ENCODE data around the gene GSN. TPM values are rescaled to one million over a fixed set of nuclear protein-coding genes. Genes with fewer than 3 reads are reported as not detected.
A peak's percentile ranks its signal among the peaks of the same experiment; 100 is the strongest.

GSN gene
- total and polyA plus RNA-seq, 9 of the 15 experiments (the other 6 are each of a cell fraction or from before 2014, with no cell fraction given), result 0.39 to 16.6 (median 8.2) TPM

- TF ChIP-seq OTX1 (CRISPR knock-in tag; IDR thresholded peaks at IDR 0.05), result no peak
- no peak for TF ChIP-seq NCOA6 (IDR thresholded peaks at IDR 0.05)
- TF ChIP-seq ZC3H8 (IDR thresholded peaks at IDR 0.05), result no peak
- TF ChIP-seq MCM3 (IDR thresholded peaks at IDR 0.05), result no peak
- no peak for TF ChIP-seq POLR2G (IDR thresholded peaks at IDR 0.05; ENCODE audit: low read depth, low read length)
- peak; percentile 49; the same call in 1 of the 2 replicates for TF ChIP-seq POLR2AphosphoS5 (IDR thresholded peaks at IDR 0.05; ENCODE audit: control insufficient read depth, insufficient read depth, low read depth, low read length)
- no peak for TF ChIP-seq ZNF778 (CRISPR knock-in tag; IDR thresholded peaks at IDR 0.05)
- TF ChIP-seq JUN (IDR thresholded peaks at IDR 0.05; ENCODE audit: borderline replicate concordance, low read depth, low read length), result peak; percentile 98
- TF ChIP-seq JUN (CRISPR knock-in tag; IDR thresholded peaks at IDR 0.05; ENCODE audit: borderline replicate concordance), result no peak
- TF ChIP-seq, protein P1, sequence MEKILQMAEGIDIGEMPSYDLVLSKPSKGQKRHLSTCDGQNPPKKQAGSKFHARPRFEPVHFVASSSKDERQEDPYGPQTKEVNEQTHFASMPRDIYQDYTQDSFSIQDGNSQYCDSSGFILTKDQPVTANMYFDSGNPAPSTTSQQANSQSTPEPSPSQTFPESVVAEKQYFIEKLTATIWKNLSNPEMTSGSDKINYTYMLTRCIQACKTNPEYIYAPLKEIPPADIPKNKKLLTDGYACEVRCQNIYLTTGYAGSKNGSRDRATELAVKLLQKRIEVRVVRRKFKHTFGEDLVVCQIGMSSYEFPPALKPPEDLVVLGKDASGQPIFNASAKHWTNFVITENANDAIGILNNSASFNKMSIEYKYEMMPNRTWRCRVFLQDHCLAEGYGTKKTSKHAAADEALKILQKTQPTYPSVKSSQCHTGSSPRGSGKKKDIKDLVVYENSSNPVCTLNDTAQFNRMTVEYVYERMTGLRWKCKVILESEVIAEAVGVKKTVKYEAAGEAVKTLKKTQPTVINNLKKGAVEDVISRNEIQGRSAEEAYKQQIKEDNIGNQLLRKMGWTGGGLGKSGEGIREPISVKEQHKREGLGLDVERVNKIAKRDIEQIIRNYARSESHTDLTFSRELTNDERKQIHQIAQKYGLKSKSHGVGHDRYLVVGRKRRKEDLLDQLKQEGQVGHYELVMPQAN (IDR thresholded peaks at IDR 0.05; ENCODE audit: borderline replicate concordance), result 0 out of 2 replicates have a peak, but pooled peaks have one; percentile 20
- peak; percentile 33; the same call in 1 of the 2 replicates for TF ChIP-seq ADNP (tag; IDR thresholded peaks at IDR 0.05)
- no peak for TF ChIP-seq ZFP36 (IDR thresholded peaks at IDR 0.05; ENCODE audit: low read depth, low read length, partially characterized antibody)
- TF ChIP-seq, protein P2, sequence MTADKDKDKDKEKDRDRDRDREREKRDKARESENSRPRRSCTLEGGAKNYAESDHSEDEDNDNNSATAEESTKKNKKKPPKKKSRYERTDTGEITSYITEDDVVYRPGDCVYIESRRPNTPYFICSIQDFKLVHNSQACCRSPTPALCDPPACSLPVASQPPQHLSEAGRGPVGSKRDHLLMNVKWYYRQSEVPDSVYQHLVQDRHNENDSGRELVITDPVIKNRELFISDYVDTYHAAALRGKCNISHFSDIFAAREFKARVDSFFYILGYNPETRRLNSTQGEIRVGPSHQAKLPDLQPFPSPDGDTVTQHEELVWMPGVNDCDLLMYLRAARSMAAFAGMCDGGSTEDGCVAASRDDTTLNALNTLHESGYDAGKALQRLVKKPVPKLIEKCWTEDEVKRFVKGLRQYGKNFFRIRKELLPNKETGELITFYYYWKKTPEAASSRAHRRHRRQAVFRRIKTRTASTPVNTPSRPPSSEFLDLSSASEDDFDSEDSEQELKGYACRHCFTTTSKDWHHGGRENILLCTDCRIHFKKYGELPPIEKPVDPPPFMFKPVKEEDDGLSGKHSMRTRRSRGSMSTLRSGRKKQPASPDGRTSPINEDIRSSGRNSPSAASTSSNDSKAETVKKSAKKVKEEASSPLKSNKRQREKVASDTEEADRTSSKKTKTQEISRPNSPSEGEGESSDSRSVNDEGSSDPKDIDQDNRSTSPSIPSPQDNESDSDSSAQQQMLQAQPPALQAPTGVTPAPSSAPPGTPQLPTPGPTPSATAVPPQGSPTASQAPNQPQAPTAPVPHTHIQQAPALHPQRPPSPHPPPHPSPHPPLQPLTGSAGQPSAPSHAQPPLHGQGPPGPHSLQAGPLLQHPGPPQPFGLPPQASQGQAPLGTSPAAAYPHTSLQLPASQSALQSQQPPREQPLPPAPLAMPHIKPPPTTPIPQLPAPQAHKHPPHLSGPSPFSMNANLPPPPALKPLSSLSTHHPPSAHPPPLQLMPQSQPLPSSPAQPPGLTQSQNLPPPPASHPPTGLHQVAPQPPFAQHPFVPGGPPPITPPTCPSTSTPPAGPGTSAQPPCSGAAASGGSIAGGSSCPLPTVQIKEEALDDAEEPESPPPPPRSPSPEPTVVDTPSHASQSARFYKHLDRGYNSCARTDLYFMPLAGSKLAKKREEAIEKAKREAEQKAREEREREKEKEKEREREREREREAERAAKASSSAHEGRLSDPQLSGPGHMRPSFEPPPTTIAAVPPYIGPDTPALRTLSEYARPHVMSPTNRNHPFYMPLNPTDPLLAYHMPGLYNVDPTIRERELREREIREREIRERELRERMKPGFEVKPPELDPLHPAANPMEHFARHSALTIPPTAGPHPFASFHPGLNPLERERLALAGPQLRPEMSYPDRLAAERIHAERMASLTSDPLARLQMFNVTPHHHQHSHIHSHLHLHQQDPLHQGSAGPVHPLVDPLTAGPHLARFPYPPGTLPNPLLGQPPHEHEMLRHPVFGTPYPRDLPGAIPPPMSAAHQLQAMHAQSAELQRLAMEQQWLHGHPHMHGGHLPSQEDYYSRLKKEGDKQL (CRISPR knock-in tag; IDR thresholded peaks at IDR 0.05; ENCODE audit: borderline replicate concordance), result no peak
- no peak for TF ChIP-seq MCM2 (IDR thresholded peaks at IDR 0.05; ENCODE audit: low read depth)
- TF ChIP-seq MTA1 (IDR thresholded peaks at IDR 0.05; ENCODE audit: borderline replicate concordance), result 0 out of 2 replicates have a peak, but pooled peaks have one; percentile 23
- 0 out of 2 replicates have a peak, but pooled peaks have one; percentile 55 for TF ChIP-seq ZBTB2 (IDR thresholded peaks at IDR 0.05)
- peak; percentile 91 for TF ChIP-seq DMBX1 (CRISPR knock-in tag; IDR thresholded peaks at IDR 0.05; ENCODE audit: borderline replicate concordance)
- no peak for TF ChIP-seq ZNF644 (tag; IDR thresholded peaks at IDR 0.05; ENCODE audit: low read depth)
- no peak for TF ChIP-seq ZNF408 (CRISPR knock-in tag; IDR thresholded peaks at IDR 0.05; ENCODE audit: low read depth)
- 0 out of 2 replicates have a peak, but pooled peaks have one; percentile 37 for TF ChIP-seq NCOR1 (IDR thresholded peaks at IDR 0.05)
- TF ChIP-seq DPF2 (IDR thresholded peaks at IDR 0.05), result peak; percentile 89
Measured at GRCh38 chr9:121281614-121282276, 13.8 kb downstream of the GSN start (continued).

Data from K562 (cell line).